ENCODE measurements around the gene NELL1.

Gene NELL1

DNA sequence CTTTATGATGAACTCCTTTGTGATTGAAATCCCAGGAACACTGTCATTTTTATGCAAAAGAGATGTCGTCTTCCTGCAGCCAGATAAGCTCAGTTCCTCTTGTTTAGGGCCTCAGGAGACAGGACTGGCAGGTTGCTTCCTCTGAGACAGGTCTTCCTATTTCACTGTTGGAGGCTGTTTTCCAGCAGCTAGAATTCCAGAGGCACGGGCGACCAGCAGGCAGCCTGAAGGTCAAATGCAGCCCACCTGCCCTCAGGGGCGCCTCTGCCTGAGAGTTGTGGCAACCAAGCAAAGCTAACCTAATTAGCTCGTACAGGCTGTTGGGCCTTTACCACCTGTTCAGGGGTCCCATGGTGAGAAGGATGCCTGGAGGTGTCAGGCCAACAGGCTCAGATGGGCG, 47.7 kb upstream of the NELL1 start (continued):
- TF ChIP-seq TSHZ2 (CRISPR knock-in tag; IDR thresholded peaks at IDR 0.05) (no peak), RARB (CRISPR knock-in tag; IDR thresholded peaks at IDR 0.05) (no peak)

GRCh38 chr11:20623252-20623651, 46.1 kb upstream of the NELL1 start:
- TF ChIP-seq TSHZ2 (CRISPR knock-in tag; IDR thresholded peaks at IDR 0.05): no peak
- TF ChIP-seq TCF4 (CRISPR knock-in tag; IDR thresholded peaks at IDR 0.05; ENCODE audit: borderline replicate concordance): no peak
- no peak for TF ChIP-seq BACH2 (CRISPR knock-in tag; IDR thresholded peaks at IDR 0.05; ENCODE audit: borderline replicate concordance)
- no peak for TF ChIP-seq ZFP30 (CRISPR knock-in tag; IDR thresholded peaks at IDR 0.05)
- TF ChIP-seq, protein P1, sequence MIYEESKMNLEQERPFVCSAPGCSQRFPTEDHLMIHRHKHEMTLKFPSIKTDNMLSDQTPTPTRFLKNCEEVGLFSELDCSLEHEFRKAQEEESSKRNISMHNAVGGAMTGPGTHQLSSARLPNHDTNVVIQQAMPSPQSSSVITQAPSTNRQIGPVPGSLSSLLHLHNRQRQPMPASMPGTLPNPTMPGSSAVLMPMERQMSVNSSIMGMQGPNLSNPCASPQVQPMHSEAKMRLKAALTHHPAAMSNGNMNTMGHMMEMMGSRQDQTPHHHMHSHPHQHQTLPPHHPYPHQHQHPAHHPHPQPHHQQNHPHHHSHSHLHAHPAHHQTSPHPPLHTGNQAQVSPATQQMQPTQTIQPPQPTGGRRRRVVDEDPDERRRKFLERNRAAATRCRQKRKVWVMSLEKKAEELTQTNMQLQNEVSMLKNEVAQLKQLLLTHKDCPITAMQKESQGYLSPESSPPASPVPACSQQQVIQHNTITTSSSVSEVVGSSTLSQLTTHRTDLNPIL (CRISPR knock-in tag; IDR thresholded peaks at IDR 0.05; ENCODE audit: low read depth): no peak
- TF ChIP-seq, protein P2, sequence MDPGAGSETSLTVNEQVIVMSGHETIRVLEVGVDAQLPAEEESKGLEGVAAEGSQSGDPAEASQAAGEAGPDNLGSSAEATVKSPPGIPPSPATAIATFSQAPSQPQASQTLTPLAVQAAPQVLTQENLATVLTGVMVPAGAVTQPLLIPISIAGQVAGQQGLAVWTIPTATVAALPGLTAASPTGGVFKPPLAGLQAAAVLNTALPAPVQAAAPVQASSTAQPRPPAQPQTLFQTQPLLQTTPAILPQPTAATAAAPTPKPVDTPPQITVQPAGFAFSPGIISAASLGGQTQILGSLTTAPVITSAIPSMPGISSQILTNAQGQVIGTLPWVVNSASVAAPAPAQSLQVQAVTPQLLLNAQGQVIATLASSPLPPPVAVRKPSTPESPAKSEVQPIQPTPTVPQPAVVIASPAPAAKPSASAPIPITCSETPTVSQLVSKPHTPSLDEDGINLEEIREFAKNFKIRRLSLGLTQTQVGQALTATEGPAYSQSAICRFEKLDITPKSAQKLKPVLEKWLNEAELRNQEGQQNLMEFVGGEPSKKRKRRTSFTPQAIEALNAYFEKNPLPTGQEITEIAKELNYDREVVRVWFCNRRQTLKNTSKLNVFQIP (CRISPR knock-in tag; IDR thresholded peaks at IDR 0.05; ENCODE audit: borderline replicate concordance, low read depth): no peak
- no peak for TF ChIP-seq PPARA (CRISPR knock-in tag; IDR thresholded peaks at IDR 0.05; ENCODE audit: borderline replicate concordance)
- TF ChIP-seq GLIS3 (CRISPR knock-in tag; IDR thresholded peaks at IDR 0.05): no peak
- ATAC-seq: no peak

DNA sequence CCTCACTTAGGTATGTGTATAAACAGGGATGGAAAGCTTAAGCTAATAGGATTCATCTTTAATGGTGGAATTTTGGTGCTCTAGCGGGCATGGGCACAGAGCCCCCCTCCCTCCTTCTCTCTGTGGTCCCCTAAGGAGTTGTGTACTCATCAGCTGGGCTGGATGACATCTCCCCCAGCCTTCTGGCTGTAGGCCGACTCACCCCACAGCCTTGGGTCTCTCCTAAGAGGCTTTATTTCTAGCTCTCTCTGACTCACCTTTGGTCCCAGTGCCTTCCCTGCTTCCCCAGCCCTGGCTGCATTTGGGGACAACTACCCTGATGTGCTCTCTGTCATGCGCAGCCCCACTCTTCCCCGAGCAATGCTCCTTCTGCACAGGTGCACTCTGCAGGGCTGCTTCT, 43.1 kb upstream of the NELL1 start:
- no peak for ATAC-seq
- TF ChIP-seq TCF4 (CRISPR knock-in tag; IDR thresholded peaks at IDR 0.05; ENCODE audit: borderline replicate concordance) (no peak), CSDC2 (CRISPR knock-in tag; IDR thresholded peaks at IDR 0.05) (no peak), ZFP3 (CRISPR knock-in tag; IDR thresholded peaks at IDR 0.05) (no peak), OSR1 (CRISPR knock-in tag; IDR thresholded peaks at IDR 0.05) (no peak), ZNF8 (CRISPR knock-in tag; IDR thresholded peaks at IDR 0.05) (no peak)
- TF ChIP-seq, protein P2 (CRISPR knock-in tag; IDR thresholded peaks at IDR 0.05; ENCODE audit: borderline replicate concordance, low read depth): no peak

DNA sequence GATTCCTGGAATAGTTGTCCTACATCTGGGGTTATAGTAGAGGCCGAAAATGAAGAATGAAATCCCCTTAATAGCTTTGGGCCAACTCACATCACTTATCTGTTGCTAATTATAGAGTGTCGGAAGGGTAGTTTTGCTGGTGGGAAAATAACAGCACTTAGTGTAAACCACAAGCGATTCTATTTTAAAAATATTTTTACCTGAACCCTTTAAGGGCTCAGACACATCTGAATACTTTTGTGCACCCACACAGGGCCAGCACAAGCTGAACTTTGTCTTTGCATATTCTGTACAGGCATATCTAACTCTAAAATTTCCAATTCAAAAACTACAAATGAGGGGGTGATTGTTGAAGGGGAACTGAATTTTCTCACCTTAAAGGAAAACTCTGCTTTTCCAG, 42.4 kb upstream of the NELL1 start:
- no peak for ATAC-seq
- TF ChIP-seq ZFP3 (CRISPR knock-in tag; IDR thresholded peaks at IDR 0.05): no peak
- TF ChIP-seq GLIS3 (CRISPR knock-in tag; IDR thresholded peaks at IDR 0.05): no peak
- TF ChIP-seq, protein P1 (CRISPR knock-in tag; IDR thresholded peaks at IDR 0.05; ENCODE audit: low read depth): no peak
- TF ChIP-seq TOX (CRISPR knock-in tag; IDR thresholded peaks at IDR 0.05; ENCODE audit: borderline replicate concordance): no peak
- no peak for TF ChIP-seq ARNTL (CRISPR knock-in tag; IDR thresholded peaks at IDR 0.05; ENCODE audit: borderline replicate concordance, low read depth)

Data from SK-N-SH treated with all-trans-retinoic acid at 6 μM for 48 hours (cell line).